NCI-H2029 (cell line): ENCODE measurements around the gene ASGR1.
A peak's percentile ranks its signal among the peaks of the same experiment; 100 is the strongest.

Experiments
- DNase-seq: peaks from one replicate; lab custom pipeline; 2025; lab: John Stamatoyannopoulos, UW

ASGR1 gene, protein sequence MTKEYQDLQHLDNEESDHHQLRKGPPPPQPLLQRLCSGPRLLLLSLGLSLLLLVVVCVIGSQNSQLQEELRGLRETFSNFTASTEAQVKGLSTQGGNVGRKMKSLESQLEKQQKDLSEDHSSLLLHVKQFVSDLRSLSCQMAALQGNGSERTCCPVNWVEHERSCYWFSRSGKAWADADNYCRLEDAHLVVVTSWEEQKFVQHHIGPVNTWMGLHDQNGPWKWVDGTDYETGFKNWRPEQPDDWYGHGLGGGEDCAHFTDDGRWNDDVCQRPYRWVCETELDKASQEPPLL

DNA sequence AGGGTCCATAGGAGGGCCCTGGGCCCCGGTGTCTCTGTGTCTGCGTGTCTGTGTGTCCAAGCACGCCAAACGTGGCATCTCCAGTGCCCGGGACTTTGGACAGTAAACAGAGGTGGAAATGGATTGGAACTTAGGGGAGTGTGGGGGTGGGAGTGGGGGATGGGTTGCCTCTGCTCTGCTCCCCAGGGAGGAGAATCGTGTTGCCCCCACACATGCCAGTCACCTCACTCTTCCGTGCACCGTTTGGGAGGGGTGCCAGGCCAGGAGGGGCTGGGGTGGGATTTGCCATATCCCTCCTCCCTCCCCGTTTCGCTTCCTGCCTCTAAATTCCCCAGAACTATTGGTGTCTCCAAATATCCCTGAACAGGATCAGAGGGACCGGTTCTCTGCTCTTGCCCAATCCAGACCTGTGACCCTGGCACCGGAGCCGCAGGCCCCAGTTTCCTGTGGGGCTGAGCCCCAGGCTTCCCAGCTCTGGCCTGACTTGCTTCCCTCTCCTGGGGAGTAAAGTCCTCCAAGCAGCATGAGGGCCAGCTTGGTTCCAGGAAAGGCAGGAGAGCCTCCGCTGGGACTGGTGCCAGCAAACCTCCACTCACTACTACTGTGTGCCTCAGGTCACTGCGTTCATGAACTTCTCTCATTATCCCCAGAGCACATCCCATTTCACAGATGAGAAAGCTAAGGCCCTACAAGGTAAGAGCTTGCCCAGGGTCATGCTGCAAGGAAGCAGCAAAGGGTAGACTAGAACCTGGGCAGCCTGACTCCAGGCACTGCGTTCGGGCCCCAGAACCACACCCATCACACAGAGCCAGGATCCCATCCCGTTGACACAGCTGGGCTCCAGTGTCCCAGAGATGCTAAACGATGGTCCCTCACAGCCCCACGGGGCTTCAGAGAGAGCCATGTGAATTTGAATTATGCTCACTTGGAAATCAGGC, at the start of gene ASGR1:
TSS of gene ASGR1 (minus strand) at position 54 of the 938 bp plus-strand sequence. CDS start 807 bp downstream, outside the sequence.
- DNase-seq = no peak

DNA sequence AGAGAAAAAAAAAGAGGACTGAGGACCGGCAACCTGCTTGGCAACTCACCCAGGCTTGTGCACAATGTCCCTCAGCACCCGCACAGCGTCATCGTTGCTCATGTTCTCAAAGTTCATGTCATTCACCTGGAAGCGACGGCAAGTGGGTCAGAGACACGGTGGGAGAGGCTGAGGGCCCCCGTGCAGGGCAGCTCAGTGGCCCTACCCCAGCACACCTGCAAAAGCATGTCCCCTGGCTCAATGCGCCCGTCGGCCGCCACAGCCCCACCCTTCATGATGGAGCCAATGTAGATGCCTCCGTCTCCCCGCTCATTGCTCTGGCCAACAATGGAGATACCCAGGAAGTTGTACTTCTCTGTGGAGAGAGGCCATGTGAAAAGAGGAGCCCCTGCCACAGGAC, 49.8 kb upstream of the ASGR1 start:
- DNase-seq = no peak

DNA sequence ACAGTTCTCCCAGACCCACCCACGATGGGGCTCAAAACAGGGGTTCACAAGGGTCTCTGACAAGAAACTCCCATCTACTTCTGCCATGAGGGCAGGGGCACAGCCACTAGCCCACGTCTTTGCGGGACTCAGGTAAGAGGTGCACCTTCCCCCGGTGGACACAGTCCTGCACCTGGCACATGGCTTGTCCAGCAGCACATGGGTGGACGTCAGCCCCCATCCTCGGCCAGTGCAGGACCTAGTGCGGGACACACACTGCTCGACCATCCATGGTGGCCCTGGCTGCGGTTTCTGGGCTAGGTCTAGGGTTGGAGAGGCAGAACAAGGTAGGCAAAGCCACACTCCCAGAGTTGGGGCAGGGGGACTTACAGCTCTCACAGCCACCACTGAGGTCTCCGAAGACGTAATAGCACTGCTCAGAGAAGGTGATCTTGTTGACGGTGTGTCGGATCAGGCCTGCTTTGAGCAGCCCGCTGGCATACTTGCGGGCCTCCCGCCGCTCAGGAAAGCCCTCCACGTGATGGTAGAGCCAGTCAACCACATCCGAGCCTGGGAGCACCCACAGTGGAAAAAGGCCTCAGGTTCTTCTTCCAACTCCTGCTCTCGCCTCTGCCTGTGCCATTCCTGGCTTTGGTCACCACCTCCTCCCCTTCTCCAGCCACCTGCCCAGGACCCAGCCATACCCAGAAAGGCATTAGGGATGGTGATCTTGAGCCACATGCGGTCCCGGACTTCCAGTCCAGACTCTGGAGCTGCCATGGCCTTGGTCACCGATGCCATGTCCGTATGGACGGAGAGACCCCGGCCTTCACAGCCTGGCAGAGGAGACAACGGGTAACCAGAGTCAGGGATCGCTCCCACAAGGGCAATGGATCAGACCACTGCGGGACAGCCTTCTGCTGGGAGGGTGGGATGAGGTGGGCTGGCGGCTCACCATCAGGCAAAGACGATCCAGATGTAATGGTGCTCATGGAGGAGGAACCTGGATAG, 47.8 kb upstream of the ASGR1 start:
- DNase-seq = no peak

- DNase-seq = no peak
These were observed 46.7 kb upstream of the ASGR1 start for GRCh38 chr17:7225711-7226331.

DNA sequence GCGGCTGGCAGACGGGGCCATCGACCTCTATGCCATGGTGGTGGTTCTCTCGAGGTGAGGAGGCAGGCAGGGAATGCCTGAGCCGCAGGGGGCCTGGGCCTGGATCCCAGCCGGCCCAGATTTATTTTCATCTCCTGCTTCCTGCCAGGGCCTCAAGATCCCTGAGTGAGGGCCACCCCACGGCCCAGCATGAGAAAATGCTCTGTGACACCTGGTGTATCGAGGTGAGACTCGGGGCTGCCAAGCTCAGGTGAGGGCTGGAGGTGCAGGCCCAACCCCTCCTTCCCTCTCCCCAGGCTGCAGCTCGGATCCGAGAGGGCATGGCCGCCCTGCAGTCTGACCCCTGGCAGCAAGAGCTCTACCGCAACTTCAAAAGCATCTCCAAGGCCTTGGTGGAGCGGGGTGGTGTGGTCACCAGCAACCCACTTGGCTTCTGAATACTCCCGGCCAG, 45.5 kb upstream of the ASGR1 start:
- DNase-seq = no peak

DNA sequence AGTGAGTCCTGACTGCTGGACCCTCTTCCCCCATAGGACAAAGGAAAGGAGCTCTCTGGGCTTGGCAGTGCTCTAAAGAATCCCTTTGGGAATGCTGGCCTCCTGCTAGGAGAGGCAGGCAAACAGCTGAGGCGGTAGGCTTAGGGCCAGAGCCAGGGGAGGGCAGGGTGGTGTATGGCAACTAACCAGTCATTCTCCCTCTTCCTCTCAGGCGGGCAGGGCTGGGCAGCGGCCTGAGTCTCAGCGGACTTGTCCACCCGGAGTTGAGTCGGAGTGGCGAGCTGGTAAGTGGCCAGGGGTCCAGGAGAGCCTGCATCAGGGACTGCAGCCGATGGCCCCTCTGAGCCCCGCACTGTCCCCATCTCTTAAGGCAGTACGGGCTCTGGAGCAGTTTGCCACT, 44.9 kb upstream of the ASGR1 start:
- no peak for DNase-seq

DNA sequence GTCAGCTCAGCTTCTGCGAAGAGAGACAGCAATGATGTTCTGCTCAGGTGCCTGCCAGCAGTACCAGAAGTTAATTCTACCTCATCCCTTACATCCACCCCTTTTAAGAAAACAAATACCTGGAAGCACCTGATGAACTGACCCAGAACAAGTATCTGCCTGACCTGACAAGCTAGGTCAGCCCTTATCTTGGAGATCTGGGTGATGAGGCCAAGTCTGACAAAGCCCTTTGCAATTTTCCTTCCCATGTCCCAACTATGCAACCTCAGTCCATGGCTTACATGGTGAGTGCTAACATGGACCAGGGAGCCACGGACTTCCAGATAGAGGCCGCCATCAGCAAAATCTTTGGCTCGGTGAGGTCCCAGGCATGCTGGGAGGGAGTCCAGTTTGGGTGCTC, 44.2 kb upstream of the ASGR1 start:
- DNase-seq = no peak

DNA sequence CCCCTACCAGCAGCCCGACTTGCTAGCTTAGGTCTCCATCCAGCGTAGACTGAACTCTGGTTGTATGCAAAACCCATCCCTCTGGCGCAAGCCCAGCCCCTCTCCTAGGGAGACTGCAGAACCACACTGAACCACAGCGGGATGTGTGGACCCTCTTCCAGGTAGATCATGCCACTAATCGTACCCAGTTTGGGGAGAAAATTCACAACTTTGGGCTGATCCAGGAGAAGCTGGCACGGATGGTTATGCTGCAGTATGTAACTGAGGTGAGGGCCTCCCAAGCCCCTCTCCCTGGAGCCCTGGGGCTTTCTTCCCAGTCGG, 43.8 kb upstream of the ASGR1 start:
- DNase-seq = no peak

GRCh38 chr17:7222093-7222971, 43.2 kb upstream of the ASGR1 start:
- DNase-seq = no peak

DNA sequence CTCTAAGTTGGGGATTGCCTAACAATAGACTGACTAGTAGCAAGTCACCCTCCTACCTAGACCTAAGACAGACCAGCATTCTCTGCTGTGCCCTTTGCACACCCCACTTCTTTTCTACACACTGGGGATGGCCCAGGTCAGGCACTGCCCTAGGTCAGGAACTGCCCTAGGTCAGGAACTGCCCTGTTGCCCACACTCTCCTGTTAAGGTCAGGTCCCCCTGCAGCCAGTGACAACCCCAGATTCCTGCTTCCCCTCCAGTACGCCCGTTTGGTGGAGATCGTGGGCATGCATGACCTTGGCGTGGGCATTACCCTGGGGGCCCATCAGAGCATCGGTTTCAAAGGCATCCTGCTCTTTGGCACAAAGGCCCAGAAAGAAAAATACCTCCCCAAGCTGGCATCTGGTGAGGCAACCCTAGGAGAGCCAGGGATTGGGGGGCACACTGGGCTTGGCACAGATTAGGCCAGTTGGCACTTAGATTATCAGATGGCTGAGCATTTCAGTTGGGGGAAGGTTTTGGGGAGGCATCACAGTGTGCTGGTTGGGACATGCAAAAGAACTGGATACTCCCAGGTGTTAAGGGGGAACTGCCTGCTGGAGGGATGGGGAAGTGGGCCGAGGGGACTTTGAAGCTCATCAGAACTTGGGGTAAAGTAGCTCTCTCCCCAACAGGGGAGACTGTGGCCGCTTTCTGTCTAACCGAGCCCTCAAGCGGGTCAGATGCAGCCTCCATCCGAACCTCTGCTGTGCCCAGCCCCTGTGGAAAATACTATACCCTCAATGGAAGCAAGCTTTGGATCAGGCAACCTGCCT, 42.3 kb upstream of the ASGR1 start:
- DNase-seq = no peak

DNA sequence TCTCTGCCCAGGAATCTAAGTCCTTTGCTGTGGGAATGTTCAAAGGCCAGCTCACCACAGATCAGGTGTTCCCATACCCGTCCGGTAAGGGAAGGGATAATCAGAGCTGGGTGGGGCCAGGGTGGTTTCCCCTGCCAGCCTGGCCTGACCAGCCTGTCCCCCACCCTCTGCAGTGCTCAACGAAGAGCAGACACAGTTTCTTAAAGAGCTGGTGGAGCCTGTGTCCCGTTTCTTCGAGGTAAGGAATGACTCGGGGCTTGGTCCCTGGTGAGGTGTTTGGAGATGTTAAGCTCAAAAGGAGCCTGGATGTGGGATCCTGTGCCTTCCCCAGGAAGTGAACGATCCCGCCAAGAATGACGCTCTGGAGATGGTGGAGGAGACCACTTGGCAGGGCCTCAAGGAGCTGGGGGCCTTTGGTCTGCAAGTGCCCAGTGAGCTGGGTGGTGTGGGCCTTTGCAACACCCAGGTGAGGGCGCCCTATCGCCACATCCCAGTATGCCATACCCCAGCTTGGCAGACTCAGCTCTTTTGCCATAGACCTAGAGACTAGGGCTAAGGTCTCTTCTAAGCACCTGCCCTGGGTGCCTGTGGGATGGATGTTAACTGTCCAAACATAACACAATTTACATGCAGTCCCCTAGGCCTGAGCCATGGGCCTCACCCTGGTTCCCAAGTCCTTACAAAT, 41.6 kb upstream of the ASGR1 start:
- peak; percentile 15 for DNase-seq

DNA sequence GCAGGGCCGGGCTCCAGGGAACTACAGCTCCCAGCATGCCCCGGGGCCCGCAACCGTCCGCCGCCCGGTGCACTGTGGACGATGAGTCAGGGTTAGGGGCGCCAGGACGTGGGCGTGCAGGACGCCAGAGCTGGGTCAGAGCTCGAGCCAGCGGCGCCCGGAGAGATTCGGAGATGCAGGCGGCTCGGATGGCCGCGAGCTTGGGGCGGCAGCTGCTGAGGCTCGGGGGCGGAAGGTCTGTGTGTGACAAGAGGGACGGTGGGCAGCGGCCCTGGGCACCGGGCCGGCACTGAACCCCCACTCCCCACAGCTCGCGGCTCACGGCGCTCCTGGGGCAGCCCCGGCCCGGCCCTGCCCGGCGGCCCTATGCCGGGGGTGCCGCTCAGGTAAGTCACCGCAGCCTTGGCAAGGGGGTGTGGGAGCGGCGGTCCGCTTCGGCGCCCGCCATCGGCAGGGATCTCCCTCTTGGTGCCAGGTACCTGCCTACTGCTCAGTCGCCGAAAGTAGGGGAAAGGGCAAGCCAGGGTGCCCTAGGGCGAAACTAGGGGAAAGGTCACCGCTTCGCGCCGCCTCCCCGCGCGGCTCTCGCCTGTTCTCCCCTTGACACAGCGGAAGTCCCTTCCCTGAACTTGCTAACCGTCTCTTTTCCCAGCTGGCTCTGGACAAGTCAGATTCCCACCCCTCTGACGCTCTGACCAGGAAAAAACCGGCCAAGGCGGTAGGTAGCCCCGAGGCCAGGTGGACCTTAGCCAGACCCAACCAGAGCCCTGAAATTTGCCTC, 40.8 kb upstream of the ASGR1 start, which contains the start of the genes ACADVL and DLG4:
TSS of gene ACADVL (plus strand) at position 127 of the 781 bp plus-strand sequence. CDS start at position 174, 47 bp downstream.
TSS of gene DLG4 (minus strand) at position 25 of the 781 bp plus-strand sequence.
- no peak for DNase-seq

- DNase-seq = no peak
These were observed 40.1 kb upstream of the ASGR1 start for GRCh38 chr17:7219229-7219811.

GRCh38 chr17:7218758-7219157, 39.6 kb upstream of the ASGR1 start:
- DNase-seq = no peak

- DNase-seq = no peak
These were observed 39.0 kb upstream of the ASGR1 start for GRCh38 chr17:7218166-7218565.

- peak; percentile 25 for DNase-seq
These were observed 38.2 kb upstream of the ASGR1 start for GRCh38 chr17:7217113-7217987.
